OCI-LY1 (cell line): Measurements from ENCODE around the gene POC1A.

Experiments used
- H2AFZ ChIP-seq: fragments of 200-600 bp; sonication (generic), shearing (Covaris generic); 2 replicates; pipeline ENCODE4 v1.6.0; 2014; ENCODE audit warnings: antibody characterized with exemption, mild to moderate bottlenecking, low read length
- H3F3A ChIP-seq: fragments of 200-600 bp; sonication (generic), shearing (Covaris generic); 2 replicates; pipeline ENCODE4 v1.6.0; 2014; ENCODE audit warnings: mild to moderate bottlenecking, antibody characterized with exemption, low read length, moderate library complexity; ENCODE audit not compliant: insufficient read depth
- H3K27ac ChIP-seq: fragments of 200-600 bp; sonication (generic); 2 replicates; pipeline ENCODE4 v1.5.1; 2014; ENCODE audit warnings: low read length, mixed run types, mild to moderate bottlenecking, low read depth; ENCODE audit not compliant: poor library complexity, severe bottlenecking
- H3K27me3 ChIP-seq: fragments of 200-600 bp; sonication (generic); 2 replicates; pipeline ENCODE4 v1.6.0; 2014; ENCODE audit warnings: antibody characterized with exemption, mild to moderate bottlenecking, low read length, moderate library complexity; ENCODE audit not compliant: insufficient read depth
- H3K36me3 ChIP-seq: fragments of 200-600 bp; sonication (generic); 2 replicates; pipeline ENCODE4 v1.6.1; 2014; ENCODE audit warnings: mild to moderate bottlenecking, antibody characterized with exemption, low read length, moderate library complexity, mixed read lengths; ENCODE audit not compliant: insufficient read depth
- H3K4me1 ChIP-seq: fragments of 200-600 bp; sonication (generic); 2 replicates; pipeline ENCODE4 v1.5.1; 2014; ENCODE audit warnings: mild to moderate bottlenecking, low read length, moderate library complexity; ENCODE audit not compliant: insufficient read depth, severe bottlenecking
- H3K4me2 ChIP-seq: fragments of 200-600 bp; sonication (generic), shearing (Covaris generic); 2 replicates; pipeline ENCODE4 v1.6.1; 2014; ENCODE audit warnings: low read length
- H3K4me3 ChIP-seq: fragments of 200-600 bp; sonication (generic); 2 replicates; pipeline ENCODE4 v1.5.1; 2014; ENCODE audit warnings: low read length, low read depth, mild to moderate bottlenecking, mixed read lengths; ENCODE audit not compliant: poor library complexity, severe bottlenecking
- H3K79me2 ChIP-seq: fragments of 200-600 bp; shearing (Covaris generic); 2 replicates; pipeline ENCODE4 v1.6.1; 2016; ENCODE audit warnings: mixed run types, low read length, mixed read lengths; ENCODE audit not compliant: insufficient read depth
- H3K9ac ChIP-seq: fragments of 200-600 bp; sonication (generic), shearing (Covaris generic); 2 replicates; pipeline ENCODE4 v1.6.1; 2014; ENCODE audit warnings: mild to moderate bottlenecking, low read length, mixed read lengths
- H3K9me2 ChIP-seq: fragments of 200-600 bp; sonication (generic), shearing (Covaris generic); 2 replicates; pipeline ENCODE4 v1.6.1; 2014; ENCODE audit warnings: low read depth, mild to moderate bottlenecking, low read length, mixed read lengths
- H3K9me3 ChIP-seq: fragments of 200-600 bp; shearing (Covaris generic); 2 replicates; pipeline ENCODE4 v1.6.1; 2014; ENCODE audit warnings: low read length, mixed read lengths
- H4K20me1 ChIP-seq: fragments of 200-600 bp; sonication (generic), shearing (Covaris generic); 2 replicates; pipeline ENCODE4 v1.6.0; 2016; ENCODE audit warnings: mild to moderate bottlenecking, low read length; ENCODE audit not compliant: insufficient read depth
- EZH2 ChIP-seq: fragments of 200-600 bp; sonication (generic), shearing (Covaris generic); IDR thresholded peaks from 2 replicates; pipeline ENCODE4 v1.8.0; 2017; ENCODE audit warnings: borderline replicate concordance, mixed run types, mild to moderate bottlenecking, antibody characterized with exemption, low read length, moderate library complexity, mixed read lengths
- TF ChIP-seq, protein P1 (sequence below): fragments of 200-600 bp; sonication (generic), shearing (Covaris generic); IDR thresholded peaks from 2 replicates; pipeline ENCODE4 v1.5.1; 2017; ENCODE audit warnings: mild to moderate bottlenecking, antibody characterized with exemption, low read length, moderate library complexity, mixed read lengths

The POC1A gene

GRCh38 chr3:52144034-52144795, 10.0 kb downstream of the POC1A start:
- H3K4me2 ChIP-seq = no peak overlapping the region
- peaks cover 51% of the 10 kb centered on the region for H3K36me3 ChIP-seq
- H3K79me2 ChIP-seq = no peaks in the 10 kb centered on the region
- no peak overlapping the region for H3K9ac ChIP-seq
- no peak overlapping the region for H3K4me3 ChIP-seq
- H3K4me1 ChIP-seq = peaks cover 9% of the 10 kb centered on the region
- no peaks in the 10 kb centered on the region for H3F3A ChIP-seq
- no peak overlapping the region for H3K27ac ChIP-seq
- H3K9me3 ChIP-seq = no peaks in the 10 kb centered on the region
- no peaks in the 10 kb centered on the region for H3K9me2 ChIP-seq
- TF ChIP-seq EZH2 = no peak
- TF ChIP-seq, protein P1, sequence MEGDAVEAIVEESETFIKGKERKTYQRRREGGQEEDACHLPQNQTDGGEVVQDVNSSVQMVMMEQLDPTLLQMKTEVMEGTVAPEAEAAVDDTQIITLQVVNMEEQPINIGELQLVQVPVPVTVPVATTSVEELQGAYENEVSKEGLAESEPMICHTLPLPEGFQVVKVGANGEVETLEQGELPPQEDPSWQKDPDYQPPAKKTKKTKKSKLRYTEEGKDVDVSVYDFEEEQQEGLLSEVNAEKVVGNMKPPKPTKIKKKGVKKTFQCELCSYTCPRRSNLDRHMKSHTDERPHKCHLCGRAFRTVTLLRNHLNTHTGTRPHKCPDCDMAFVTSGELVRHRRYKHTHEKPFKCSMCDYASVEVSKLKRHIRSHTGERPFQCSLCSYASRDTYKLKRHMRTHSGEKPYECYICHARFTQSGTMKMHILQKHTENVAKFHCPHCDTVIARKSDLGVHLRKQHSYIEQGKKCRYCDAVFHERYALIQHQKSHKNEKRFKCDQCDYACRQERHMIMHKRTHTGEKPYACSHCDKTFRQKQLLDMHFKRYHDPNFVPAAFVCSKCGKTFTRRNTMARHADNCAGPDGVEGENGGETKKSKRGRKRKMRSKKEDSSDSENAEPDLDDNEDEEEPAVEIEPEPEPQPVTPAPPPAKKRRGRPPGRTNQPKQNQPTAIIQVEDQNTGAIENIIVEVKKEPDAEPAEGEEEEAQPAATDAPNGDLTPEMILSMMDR = peak; percentile 95
- H4K20me1 ChIP-seq = no peaks in the 10 kb centered on the region
- no peaks in the 10 kb centered on the region for H3K27me3 ChIP-seq
- no peak overlapping the region for H2AFZ ChIP-seq

GRCh38 chr3:52143616-52144015, 10.6 kb downstream of the POC1A start:
- Histone ChIP-seq H2AFZ (no peak overlapping the region), H3K9me2 (no peaks in the 10 kb centered on the region), H4K20me1 (no peaks in the 10 kb centered on the region), H3K4me1 (peaks cover 9% of the 10 kb centered on the region), H3K27ac (no peak overlapping the region), H3K4me3 (no peak overlapping the region), H3K27me3 (no peaks in the 10 kb centered on the region), H3K36me3 (peaks cover 45% of the 10 kb centered on the region), H3F3A (no peaks in the 10 kb centered on the region), H3K9me3 (no peaks in the 10 kb centered on the region), H3K79me2 (no peaks in the 10 kb centered on the region), H3K9ac (no peak overlapping the region), H3K4me2 (no peak overlapping the region)
- no peak for TF ChIP-seq EZH2
- TF ChIP-seq, protein P1 = no peak

DNA sequence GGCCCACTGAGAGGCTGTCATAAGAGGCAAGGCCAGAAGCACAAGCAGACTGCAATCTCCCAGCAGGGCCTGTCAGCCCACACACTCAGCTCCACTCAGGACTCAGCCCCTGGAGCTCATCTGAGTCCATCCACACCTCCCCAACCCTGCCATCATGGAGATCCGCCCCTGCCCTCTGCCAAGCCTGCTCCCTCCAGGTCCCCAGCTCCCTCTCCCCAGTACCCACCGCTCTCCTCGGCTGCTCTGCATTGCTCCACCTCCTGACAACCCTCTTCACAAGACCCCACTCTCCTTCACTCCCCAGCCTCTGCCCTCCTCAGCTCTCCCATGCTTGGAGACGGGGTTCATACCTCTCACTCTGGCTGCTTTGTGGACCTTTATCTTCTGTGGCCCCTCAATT, 11.1 kb downstream of the POC1A start:
- no peak overlapping the region for H3K9ac ChIP-seq
- no peaks in the 10 kb centered on the region for H4K20me1 ChIP-seq
- no peak for TF ChIP-seq EZH2
- TF ChIP-seq, protein P1 = no peak
- H3K79me2 ChIP-seq = no peaks in the 10 kb centered on the region
- H3K9me2 ChIP-seq = no peaks in the 10 kb centered on the region
- no peak overlapping the region for H3K4me3 ChIP-seq
- no peak overlapping the region for H3K27ac ChIP-seq
- H3K9me3 ChIP-seq = no peaks in the 10 kb centered on the region
- H2AFZ ChIP-seq = no peak overlapping the region
- no peak overlapping the region for H3K4me2 ChIP-seq
- H3K36me3 ChIP-seq = peaks cover 41% of the 10 kb centered on the region
- H3F3A ChIP-seq = no peaks in the 10 kb centered on the region
- H3K4me1 ChIP-seq = peaks cover 6% of the 10 kb centered on the region
- H3K27me3 ChIP-seq = no peaks in the 10 kb centered on the region
